Ascending aorta (tissue), 2 donors: Measurements from ENCODE around the gene FARP1. TPM values are rescaled to one million over a fixed set of nuclear protein-coding genes. Genes with fewer than 3 reads are reported as not detected.

Experiments
- DNase-seq, 2 donors: peaks; one replicate each; pipeline ENCODE4 v3.0.0-alpha.2; 2019; ENCODE audit warnings: low spot score in 2 of 2
- H3K27ac ChIP-seq, 2 donors: fragments of 200-600 bp; sonication (generic); one replicate each; pipeline ENCODE4 v1.5.1; 2016 to 2017; ENCODE audit warnings: mild to moderate bottlenecking in 1 of 2
- H3K27me3 ChIP-seq: fragments of 200-600 bp; sonication (generic); one replicate; pipeline ENCODE4 v1.5.1; 2017
- H3K36me3 ChIP-seq, 2 donors: fragments of 200-600 bp; sonication (generic); one replicate each; pipeline ENCODE4 v1.5.1; 2016
- H3K4me1 ChIP-seq, 2 donors: fragments of 200-600 bp; sonication (generic); one replicate each; pipeline ENCODE4 v1.5.1; 2016 to 2017; ENCODE audit warnings: mild to moderate bottlenecking in 1 of 2
- H3K4me3 ChIP-seq, 2 donors: fragments of 200-600 bp; sonication (generic); one replicate each; pipeline ENCODE4 v1.5.1; 2016 to 2017; ENCODE audit warnings: mild to moderate bottlenecking in 1 of 2
- H3K9me3 ChIP-seq, 2 donors: fragments of 200-600 bp; sonication (generic); one replicate each; pipeline ENCODE4 v1.5.1; 2016
- intact Hi-C: fragments of 100-400 bp; cut with DNase I; formaldehyde crosslinking; loops from one replicate; pipeline ENCODE4 v1.15.1; 2023
- total RNA-seq: library from RNA; depleted of rRNA; stranded (reverse); fragments of >200 nt; gene quantifications from one replicate; pipeline ENCODE4 v1.1.0, GENCODE V29; 2016
- TF ChIP-seq, protein P1 (sequence below), 3 experiments: fragments of 200-600 bp in 2 of 3; fragments of 450-650 bp in 1 of 3; sonication (generic) in 2 of 3; IDR thresholded peaks; one replicate each; pipeline ENCODE4 v1.5.1; 2016 to 2019; ENCODE audit warnings: antibody characterized with exemption in 3 of 3, mild to moderate bottlenecking in 1 of 3, moderate library complexity in 1 of 3

Gene FARP1
- total RNA-seq, 1 donor from 2014 or later, result 80.8 TPM

DNA sequence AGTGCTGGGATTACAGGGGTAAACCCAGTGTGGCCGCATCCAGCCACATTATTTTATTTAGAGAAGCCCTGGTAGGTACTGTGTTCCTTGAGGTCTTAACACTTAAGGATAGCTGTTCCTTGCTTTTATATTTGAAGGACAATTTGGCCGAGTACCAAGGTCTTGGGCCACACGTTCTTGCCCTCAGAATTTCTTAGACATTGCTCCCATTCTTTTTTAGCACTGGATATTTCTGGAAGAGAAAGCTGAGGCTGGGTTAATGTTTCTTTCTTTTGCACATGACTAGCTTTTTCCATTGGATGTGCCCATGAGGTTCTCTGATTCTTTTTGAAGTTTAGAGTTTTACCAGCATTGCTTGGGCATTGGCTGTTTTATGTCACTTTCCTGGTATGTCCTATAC is 39.7 kb downstream of the FARP1 start:
- intact Hi-C loops, result no loop called here
- Histone ChIP-seq H3K4me1 (no peaks in the 10 kb centered on the region), H3K27ac (peak overlapping the region in 1 of 2 donors; percentile 63)

GRCh38 chr13:98184792-98185191 is 41.9 kb downstream of the FARP1 start:
- no peak overlapping the region for H3K4me3 ChIP-seq
- no peaks in the 10 kb centered on the region for H3K9me3 ChIP-seq
- no peak overlapping the region for H3K27ac ChIP-seq
- H3K27me3 ChIP-seq, result no peaks in the 10 kb centered on the region
- no peak for DNase-seq
- TF ChIP-seq, protein P1, sequence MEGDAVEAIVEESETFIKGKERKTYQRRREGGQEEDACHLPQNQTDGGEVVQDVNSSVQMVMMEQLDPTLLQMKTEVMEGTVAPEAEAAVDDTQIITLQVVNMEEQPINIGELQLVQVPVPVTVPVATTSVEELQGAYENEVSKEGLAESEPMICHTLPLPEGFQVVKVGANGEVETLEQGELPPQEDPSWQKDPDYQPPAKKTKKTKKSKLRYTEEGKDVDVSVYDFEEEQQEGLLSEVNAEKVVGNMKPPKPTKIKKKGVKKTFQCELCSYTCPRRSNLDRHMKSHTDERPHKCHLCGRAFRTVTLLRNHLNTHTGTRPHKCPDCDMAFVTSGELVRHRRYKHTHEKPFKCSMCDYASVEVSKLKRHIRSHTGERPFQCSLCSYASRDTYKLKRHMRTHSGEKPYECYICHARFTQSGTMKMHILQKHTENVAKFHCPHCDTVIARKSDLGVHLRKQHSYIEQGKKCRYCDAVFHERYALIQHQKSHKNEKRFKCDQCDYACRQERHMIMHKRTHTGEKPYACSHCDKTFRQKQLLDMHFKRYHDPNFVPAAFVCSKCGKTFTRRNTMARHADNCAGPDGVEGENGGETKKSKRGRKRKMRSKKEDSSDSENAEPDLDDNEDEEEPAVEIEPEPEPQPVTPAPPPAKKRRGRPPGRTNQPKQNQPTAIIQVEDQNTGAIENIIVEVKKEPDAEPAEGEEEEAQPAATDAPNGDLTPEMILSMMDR (IDR thresholded peaks at IDR 0.05), result no peak
- intact Hi-C loops, result no loop called here
- H3K4me1 ChIP-seq, result no peaks in the 10 kb centered on the region
- H3K36me3 ChIP-seq, result no peaks in the 10 kb centered on the region

More for the DNA sequence above, 39.7 kb downstream of the FARP1 start:
- H3K4me3 ChIP-seq, result no peak overlapping the region
- no peak for DNase-seq
- no peaks in the 10 kb centered on the region for H3K27me3 ChIP-seq
- H3K9me3 ChIP-seq, result no peaks in the 10 kb centered on the region
- TF ChIP-seq, protein P1 (IDR thresholded peaks at IDR 0.05), result no peak
- no peaks in the 10 kb centered on the region for H3K36me3 ChIP-seq

DNA sequence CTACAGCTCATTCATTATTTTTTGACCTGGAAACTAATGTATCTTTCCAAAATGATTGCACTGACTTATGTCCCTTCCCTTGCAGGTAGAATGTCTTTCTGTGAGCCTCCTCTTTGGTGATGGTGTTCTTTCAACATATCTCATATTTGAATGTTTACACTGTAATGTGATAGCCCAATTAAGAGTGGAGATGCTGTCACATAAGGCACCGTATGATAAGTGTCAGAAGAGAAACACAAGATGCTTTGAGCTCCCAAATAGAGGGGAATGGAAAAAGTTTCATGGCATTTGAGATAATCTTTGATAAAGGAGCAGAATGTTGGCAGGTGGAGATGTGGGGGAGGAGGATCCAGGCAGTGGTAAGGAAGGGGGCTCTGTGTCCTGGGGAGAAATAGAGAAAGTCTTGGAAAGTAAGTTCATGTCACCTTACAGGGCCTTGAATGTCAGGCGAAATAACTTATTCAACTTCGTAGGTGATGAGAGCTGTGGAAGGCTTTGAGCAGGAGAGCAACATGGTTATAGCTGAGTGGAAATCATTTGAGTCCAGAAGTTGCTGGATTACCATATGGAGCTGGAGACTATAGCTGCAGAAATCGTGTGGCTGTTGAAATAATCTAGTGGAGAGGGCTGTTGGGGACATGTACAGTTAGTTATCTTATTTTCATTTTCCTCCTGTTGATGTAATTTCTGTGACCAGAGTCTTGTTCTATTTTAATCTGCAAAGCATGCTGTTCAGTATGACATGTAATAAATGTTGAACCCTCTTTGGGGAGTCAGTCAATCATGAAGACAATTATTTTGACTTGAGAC is 44.5 kb downstream of the FARP1 start:
- no peak for DNase-seq
- H3K36me3 ChIP-seq, result no peaks in the 10 kb centered on the region
- no peaks in the 10 kb centered on the region for H3K4me1 ChIP-seq
- peak overlapping the region in 1 of 2 donors; percentile 62 for H3K27ac ChIP-seq
- no peaks in the 10 kb centered on the region for H3K9me3 ChIP-seq
- no peak overlapping the region for H3K4me3 ChIP-seq
- intact Hi-C loops, result no loop called here
- TF ChIP-seq, protein P1 (IDR thresholded peaks at IDR 0.05), result no peak
- H3K27me3 ChIP-seq, result no peaks in the 10 kb centered on the region

DNA sequence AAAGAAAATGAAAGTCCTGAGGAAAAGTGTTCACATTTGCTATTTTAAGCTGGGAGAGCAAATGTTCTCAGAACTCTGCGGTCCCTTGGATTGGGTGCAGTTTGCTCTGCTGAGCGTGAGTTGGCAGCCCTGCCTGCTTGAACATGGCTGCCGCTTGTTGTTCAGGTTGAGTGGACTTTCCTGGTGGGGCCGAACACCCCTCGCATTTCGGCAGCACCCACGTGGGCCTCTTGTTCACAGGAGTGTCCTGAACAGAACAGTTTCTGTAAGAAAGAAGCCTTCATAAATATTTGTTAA is 45.0 kb downstream of the FARP1 start:
- TF ChIP-seq, protein P1 (IDR thresholded peaks at IDR 0.05), result no peak
- H3K36me3 ChIP-seq, result no peaks in the 10 kb centered on the region
- intact Hi-C loops, result no loop called here
- no peak for DNase-seq
- H3K27me3 ChIP-seq, result no peaks in the 10 kb centered on the region
- H3K4me1 ChIP-seq, result no peaks in the 10 kb centered on the region
- H3K27ac ChIP-seq, result peak overlapping the region in 1 of 2 donors; percentile 62
- H3K4me3 ChIP-seq, result no peak overlapping the region
- H3K9me3 ChIP-seq, result no peaks in the 10 kb centered on the region

DNA sequence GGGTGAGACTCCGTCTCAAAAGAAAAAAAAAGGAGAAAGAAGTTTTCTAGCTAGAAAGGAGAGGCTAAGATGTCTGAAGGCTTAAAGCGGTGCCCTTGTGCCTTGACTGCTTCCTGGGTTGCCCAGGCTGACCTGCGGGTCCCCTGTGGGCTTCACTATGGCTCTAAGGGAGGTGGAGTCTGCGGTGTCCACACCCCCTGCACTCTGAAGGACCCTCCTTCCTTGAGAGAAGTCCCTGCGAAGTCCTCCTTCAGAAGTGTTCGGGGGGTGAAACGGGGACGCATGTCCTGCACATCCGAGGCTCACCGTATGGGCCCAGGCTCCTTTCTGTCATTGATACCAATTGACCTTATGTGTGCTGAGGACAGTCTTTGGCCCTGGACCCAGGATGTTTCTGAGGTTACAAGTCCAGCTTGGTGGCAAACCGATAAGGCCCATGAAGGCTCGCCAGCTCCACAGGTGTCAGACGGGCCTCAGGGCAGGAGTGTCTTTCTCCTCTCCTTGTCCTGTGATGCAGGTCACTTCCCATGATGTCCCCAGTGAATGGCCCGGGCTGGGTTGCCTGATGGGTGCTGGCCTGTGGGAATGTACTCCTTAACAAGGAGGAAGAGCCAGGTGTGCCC is 45.8 kb downstream of the FARP1 start:
- no peaks in the 10 kb centered on the region for H3K4me1 ChIP-seq

More for the DNA sequence above, 45.8 kb downstream of the FARP1 start:
- Histone ChIP-seq H3K27me3 (no peaks in the 10 kb centered on the region), H3K36me3 (no peaks in the 10 kb centered on the region), H3K9me3 (no peaks in the 10 kb centered on the region), H3K4me3 (no peak overlapping the region), H3K27ac (peak overlapping the region in 1 of 2 donors; percentile 62)
- no peak for DNase-seq
- TF ChIP-seq, protein P1 (IDR thresholded peaks at IDR 0.05), result no peak
- intact Hi-C loops, result no loop called here
